Limb (tissue), 2 donors: ENCODE data around the gene GALNT12.

ENCODE experiments used
- DNase-seq, 2 donors: peaks; one replicate each; pipeline ENCODE4 v3.0.0-alpha.2; 2016; ENCODE audit errors: extremely low spot score in 2 of 2

Gene GALNT12

DNA sequence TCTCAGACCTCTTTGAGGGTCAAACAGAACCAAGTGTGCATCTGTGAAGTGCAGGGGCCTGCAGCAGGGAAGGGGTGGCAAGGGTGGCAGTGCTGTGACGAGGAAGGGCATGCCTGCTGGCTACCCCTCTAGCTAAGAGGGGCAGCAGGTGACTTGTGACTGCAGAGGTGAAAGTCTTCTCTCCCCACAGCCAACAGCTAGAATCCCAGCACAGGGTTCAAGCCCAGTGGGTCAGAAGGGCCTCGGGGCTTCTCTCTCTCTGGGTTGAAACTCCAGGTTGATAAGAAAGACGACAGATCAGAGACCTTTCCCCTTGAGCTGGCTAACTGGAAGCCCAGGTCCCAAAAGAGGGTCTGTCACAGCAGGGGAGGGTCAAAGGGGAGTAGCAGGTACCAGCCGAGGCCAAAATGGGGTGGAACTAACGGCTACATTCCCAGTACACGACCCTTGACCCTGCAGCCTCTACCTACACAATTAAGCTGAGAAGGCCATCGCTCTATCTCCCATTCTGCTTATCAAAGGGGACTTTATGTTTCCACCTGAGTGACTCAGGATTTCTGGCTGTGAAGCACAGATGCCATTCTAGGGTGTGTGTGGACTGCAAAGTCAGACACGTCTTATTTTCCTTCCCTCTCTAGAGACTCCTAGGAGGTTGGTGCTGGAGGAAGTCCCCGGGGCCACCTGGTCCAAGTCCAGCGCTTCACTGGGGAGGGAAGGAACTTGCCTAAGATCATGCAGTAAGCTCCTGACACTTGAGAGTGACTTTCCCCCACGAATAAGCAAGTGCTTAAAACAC is 25.7 kb upstream of the GALNT12 start:
- peak in 1 of 2 donors; percentile 12 for DNase-seq

DNA sequence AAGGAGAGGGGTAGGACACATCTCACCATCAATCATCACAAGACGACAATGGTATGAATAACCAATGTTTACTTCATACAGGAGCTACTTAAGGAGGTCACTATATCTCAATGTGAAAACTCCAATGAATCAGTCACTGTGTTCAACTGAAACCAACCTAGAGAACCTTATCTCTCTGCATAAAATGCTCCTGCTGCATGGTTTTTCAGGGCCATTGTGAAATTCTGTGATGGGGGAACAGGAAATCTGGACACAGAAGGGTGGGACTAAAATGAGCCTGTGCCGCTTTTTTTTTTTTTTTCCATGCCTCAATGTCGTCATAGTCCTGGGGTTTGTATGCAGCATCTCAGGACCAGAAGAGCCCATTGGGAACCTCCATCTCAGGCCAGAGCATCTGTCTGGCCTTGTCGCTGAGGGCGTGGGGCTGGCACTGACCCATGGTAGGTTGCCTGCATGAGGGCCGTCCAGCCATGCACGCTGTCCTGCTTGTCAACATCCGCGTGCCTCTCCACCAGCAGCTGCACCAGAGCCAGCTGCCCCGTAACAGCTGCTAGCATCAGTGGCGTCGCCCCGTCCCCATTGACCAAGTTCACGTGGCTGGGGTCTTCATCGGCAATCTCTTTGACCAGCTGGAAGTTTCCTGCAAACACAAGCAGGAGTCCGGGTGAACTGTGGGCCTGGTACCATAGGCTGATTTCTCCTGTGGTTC is 23.8 kb upstream of the GALNT12 start:
- peak in 1 of 2 donors; percentile 37 for DNase-seq

DNA sequence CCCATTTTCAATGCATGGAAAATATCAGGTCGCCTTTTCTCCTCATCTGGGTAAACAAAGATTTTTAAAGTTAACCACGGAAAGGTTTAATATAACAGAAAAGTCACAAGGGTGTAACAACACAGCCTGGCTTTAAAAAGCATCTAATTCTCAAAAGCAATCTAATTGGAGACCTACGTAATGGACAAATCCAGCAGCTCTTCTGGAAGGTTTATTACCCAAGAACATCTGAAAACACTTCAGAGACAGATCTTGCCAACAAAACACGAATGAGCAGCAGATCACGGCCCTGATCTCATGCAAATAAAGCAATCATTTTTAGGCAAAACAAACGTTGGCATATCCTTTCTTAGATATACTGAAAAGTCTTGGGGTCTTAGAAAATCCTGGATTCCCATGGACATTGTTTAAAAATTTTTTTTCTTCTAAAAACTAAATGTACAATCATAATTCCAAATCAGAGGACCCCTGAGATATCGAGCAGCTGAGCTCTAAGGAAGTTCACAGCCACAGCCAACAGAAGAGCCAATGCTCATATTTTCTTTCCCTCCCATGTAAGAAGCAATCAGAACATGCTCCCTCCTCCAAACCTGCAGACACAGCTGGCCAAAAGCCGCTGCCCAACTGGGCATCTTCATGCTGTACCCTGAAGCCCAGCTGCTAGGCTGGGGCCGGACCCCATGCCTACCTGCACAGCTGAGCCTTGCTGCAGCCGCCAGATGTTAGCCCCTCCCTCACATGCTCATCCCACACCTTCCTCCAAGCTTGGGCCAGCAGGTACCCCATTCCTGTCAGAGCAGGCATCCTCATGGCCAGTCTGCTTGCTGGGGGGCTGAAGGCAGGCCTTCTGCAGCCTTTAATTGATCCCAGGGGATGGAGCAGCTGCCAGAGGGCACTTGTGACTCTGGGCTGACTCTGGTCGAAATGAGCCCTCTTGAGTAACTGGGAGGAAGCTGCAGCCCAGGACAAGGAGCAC is 22.4 kb upstream of the GALNT12 start:
- DNase-seq = peak in 1 of 2 donors; percentile 25

DNA sequence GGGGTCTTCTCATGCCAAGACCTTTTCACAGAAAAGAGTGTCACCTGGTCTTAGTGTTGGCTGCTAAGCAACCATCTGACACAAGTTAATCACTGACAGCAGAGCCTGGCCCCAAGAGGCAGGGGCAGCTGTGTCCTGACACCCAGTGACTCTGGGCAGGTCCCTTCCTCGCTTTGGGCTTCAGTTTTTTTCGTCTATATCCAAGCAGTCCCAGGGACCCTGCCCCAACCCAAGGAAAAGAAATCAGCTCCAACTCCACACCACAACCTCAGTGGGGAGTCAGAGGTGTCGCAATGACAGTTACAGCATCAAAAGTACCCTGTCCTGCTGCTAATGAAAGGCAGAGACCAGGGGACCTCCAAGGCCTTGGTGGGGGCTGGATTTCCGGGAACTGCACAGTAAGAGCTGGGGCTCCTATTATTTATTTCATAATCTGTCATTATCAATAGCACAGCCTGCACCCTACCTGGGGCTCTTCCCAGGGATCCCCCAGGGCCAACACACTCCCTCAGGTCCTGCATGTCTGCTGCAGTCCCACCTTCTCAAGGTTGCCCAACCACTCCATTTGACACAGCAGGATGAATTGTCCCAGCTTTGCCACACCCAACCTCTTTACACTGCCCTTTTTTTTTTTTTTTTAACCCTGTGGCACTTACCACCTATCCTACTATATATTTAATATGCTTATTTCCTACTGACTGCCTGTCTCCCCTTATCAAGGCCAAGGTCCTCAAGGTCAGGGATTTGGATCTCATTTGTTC is 20.5 kb upstream of the GALNT12 start:
- peak in 1 of 2 donors; percentile 9 for DNase-seq

DNA sequence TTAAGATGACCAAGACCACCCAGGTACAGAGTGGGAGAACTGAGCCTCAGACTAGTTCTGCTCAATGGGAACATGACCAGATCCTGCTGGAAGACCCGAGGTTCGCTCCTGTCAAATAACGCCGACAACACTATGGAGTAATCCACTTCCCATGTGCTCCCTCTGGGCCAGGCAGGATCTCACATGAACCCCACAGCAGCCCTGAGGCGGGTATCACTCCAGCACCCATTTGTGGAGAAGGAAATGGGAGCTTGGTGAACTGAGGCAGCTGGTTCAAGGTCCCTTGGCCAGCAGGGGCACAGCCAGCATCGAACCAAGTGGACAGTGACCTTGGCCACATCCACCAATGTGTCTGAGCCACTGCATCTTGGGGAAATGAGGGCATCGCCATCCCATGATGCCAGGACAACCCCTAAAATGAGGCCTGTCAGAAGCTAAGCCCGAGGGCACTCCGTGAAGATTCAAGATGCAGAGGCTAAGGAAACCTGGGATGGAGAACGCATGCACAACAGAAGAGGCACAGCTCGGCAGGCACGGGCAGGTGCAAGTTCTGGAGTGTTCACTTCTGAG is 19.6 kb upstream of the GALNT12 start:
- DNase-seq = peak in 1 of 2 donors; percentile 9

DNA sequence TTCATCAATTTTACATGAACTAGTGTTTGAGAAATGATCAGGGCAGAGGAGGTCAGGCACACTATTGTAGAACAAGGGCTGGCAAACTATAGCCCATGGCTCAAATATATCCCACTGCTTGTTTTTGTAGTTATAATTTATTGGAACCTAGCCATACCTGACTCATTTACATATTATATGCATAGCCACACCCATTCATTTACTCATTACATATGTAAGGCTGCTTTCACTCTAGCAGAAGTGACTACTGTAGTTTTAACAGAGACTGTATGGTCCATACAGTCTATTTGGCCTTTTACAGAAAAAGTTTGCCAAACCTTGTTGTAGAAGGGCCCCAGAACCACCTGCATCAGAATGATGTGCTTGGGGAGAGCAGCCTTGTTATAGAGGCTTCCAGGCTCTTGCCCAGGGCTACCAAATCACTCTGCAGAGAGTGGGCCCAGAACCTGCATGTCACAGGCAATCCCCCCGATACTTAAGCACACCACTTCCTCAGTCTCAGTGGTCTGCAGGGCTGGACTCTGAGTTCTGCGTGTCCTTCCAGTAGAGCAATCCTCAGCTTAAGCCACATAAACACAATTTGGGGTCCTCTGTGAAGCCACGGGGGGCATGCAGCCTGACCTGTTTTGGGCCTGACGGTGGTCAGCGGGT is 17.9 kb upstream of the GALNT12 start:
- DNase-seq = no peak

DNA sequence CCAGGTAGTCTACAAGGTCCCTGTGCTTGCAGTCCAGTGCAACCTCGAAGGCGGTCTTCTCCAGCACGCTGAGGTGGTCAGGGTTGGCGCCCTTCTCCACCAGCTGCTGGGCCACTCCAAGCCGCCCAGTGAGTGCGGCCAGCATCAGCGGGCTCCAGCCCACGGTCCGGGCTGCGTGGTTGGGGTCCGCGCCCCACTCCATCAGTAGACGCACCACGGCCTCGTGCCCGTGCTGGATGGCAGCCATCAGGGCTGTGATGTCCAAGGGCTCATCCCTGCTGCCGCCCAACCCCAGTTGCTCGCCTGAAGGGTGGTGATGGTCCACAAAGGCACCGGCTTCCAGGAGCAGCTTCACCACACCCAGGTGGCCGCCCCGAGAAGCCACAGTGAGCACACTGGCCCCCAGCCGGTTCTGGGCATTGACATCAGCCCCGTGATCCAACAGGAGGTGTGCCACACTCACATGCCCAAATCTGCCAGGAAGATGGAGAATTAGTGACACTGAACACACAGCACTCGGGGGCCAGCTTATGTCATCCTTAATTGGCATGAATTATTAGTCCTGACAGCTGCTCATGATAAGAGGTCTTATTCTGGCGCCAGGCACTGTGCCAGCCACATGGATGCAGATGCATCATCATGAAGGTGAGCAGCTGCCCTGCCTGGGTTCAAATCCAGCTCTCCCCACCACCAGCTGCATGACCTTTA is 17.2 kb upstream of the GALNT12 start:
- peak in 1 of 2 donors; percentile 35 for DNase-seq

DNA sequence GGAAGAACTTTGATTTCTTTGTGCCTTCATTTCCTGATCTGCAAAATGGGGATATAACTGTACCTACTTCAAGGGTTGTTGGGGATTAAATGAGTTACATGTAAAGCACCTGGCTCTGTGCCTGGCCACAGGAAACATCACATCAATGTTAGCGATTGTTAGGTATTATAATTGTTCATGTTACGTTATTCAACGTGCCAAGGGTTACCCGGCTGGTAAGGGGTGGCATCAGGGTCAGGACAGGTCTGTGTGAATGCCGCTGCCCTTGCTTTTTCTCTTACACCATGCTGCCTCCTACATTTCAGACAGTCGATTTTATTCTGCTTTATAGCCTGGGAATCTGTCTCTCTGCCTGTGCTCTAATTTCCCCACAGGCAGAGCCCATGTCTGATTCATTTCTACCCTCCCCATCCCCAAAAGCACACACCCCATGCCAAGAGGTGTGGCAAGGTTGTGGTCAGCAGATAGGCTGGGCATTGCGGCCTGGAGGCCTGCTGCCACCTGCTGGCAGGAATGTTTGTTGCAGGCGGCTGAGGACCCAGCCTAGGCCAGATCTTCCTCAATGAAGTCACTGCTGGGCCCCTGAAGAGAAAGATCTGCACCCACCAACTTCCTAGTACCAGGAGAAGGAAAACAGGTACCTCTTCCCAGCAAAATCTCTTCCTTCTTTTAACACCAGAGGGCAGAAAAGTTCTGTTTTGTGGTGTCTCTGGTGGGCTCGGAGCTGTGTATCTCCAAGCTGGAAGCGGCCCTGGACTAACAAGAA is 16.4 kb upstream of the GALNT12 start:
- DNase-seq = peak; percentile 61 to 86

GRCh38 chr9:98791608-98792490 is 15.6 kb upstream of the GALNT12 start:
- DNase-seq = no peak

- DNase-seq = no peak
Observed at GRCh38 chr9:98793031-98793430, 14.4 kb upstream of the GALNT12 start.

- no peak for DNase-seq
Observed at GRCh38 chr9:98794802-98795201, 12.7 kb upstream of the GALNT12 start.

DNA sequence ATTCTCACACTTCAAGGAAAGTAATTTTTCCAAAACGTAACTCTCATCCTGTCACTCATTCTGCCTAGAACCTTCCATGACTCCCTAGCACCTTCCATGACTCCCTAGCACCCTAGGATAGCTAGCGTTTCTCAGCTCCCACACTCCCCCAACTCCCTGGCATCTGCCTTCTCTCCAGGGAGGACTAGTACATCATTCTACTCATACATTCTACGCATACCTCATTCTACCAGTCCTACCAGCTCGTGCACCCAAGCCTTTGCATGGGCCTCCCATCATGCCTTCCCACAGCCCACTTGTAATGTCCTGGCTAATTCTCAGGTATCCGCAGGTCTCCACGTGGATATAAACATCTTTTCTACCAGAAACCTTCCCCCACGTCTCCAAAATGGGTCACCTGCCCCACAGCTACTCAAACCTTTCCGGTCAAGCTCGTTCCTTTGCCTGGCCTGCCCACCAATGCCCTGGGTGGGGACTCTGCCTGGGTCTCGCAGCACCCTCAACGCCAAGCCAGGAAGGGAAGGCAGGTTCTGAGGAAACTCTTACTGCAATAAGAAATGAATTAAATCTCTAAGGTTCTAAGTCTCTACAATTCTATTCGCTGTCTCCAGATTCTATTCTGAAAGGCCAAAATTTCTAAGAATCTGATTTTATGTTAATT is 12.0 kb upstream of the GALNT12 start:
- no peak for DNase-seq

GRCh38 chr9:98795970-98796363 is 11.5 kb upstream of the GALNT12 start:
- no peak for DNase-seq

DNA sequence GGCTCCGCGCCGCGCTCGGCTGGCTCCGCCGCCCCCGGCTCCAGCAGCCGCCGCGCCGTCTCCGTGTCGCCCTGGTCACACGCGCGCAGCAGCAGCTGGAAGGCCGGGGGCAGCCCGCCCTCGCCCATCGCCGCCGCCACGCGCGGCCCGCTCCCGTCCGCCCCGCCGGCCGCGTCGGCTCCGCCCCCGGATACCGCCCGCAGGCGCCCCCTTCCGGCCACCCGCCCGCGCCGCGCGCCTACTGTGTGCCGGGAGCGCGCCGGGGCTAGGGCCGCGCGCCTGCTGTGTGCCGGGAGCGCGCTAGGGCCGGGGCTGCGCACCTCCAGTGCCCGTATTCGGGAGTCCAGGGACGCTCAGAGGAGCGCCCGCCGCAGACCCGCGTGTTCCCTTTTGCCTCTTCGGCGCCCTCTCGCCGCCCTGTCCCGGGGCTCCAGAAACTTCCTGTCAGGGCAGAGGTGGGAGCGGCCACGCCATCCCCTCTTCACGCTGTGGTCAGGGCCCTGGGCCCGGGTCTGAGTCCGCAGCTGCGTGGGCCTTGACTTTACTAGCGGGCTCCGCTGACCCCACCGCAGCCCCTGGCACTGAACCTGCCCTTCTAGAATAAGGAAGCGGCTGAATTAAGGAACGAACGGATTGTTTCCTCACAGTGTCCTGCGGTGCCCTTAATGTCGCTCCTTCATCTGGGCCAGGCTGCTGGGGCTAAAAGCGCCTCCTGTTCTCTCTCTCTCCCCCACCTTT is 10.9 kb upstream of the GALNT12 start, which contains the start of gene ANKS6:
Gene ANKS6, minus strand, starts transcription at position 192 of the 738 bp plus-strand sequence. Its CDS starts 64 bp downstream, at position 128.
- peak; percentile 83 to 94 for DNase-seq

GRCh38 chr9:98797491-98797890 is 10.0 kb upstream of the GALNT12 start:
- DNase-seq = no peak

DNA sequence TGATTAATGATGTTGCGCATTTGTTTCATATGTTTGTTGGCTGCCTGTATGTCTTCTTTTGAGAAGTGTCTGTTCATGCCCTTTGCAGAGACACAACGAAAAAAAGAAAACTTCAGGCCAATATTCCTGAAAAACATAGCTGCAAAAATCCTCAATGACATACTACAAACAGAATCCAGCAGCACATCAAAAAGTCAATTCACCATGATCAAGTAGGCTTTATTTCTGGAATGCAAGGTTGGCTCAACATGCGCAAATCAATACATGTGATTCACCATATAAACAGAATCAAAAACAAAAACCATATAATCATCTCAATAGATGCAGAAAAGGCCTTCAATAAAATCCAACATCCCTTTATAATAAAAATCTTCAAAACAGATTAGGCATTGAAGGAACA is 9.2 kb upstream of the GALNT12 start:
- no peak for DNase-seq
